ENCODE data around the gene R3HDM1.

Gene R3HDM1

GRCh38 chr2:135674453-135674852, 143.2 kb downstream of the R3HDM1 start:
- TF ChIP-seq CTCF (IDR thresholded peaks at IDR 0.05; ENCODE audit: low read depth, low read length, missing control alignments): no peak
- DNase-seq (ENCODE audit: low read depth): no peak
- H3K4me3 ChIP-seq (ENCODE audit: low read depth, low read length): no peak overlapping the region

DNA sequence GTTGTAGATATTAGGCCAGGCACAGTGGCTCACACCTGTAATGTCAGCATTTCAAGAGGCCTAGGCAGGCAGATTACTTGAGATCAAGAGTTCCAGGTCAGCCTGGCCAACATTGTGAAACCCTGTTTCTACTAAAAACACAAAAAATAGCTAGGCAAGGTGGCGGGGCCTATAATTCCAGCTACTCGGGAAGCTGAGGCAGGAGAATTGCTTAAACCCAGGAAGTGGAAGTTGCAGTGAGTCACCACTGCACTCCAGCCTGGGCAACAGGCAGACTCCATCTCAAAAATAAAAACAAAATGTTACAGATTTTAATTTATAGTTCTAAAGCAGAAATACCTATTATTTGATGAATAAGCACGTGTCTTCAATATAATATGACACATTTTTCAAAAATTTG, 144.7 kb downstream of the R3HDM1 start:
- TF ChIP-seq CTCF (IDR thresholded peaks at IDR 0.05; ENCODE audit: low read depth, low read length, missing control alignments): no peak
- DNase-seq (ENCODE audit: low read depth): no peak
- no peak overlapping the region for H3K4me3 ChIP-seq (ENCODE audit: low read depth, low read length)

DNA sequence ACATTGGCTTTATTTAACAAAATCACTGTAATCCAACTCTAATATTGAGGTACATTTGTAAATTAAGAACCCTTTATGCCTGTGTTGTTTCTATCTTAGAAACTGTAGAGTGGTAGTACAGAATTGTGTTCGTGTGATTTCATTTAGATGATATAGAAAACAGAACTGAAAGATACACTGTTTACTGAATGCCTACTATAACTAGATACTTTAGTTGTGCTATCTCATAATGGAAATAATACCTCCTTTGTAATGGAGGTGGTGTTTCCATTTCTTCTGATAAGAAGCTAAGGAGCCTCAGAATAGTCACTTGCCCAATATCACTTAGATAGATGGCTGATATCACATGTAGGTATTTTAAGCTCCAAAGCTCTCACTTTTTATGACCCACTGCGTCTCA, 147.8 kb downstream of the R3HDM1 start:
- TF ChIP-seq CTCF (IDR thresholded peaks at IDR 0.05; ENCODE audit: low read depth, low read length, missing control alignments): no peak
- no peak for DNase-seq (ENCODE audit: low read depth)
- H3K4me3 ChIP-seq (ENCODE audit: low read depth, low read length): no peak overlapping the region

DNA sequence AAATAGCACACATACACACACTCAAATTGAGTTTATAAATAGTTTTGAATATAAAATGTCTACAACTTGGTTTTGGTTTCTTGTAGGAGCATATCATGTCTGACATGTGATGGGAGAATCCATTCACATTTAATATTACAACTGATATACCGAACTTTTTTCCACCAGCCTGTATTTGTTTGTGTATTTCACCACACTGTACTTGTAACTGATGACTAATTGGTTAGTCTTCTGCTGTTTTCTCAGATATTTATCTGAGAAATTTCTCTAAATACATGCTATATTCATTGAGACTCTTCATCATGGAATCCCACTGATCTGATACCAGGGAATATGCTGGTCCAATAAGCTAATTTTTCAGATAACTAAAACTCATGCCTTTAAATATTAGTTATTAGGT, 154.1 kb downstream of the R3HDM1 start:
- H3K4me3 ChIP-seq (ENCODE audit: low read depth, low read length): no peak overlapping the region
- no peak for TF ChIP-seq CTCF (IDR thresholded peaks at IDR 0.05; ENCODE audit: low read depth, low read length, missing control alignments)
- no peak for DNase-seq (ENCODE audit: low read depth)

DNA sequence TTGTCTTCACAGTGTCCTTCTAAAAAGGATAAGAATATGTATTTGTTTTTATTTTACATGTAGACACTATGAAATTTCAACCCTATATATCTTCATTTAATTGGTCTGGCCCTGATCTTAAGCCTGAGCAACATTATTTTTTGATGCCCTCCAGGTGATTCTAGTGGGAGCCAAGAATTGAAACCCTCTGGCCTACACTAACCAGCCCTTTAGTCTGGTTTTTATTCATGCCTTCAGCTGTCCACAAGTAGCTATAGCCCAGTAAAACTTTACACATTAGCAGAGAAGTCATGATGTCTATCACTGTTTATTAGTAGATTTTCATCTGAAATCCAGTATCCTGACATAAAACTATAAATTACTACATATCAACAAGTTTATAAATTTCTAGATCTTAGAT, 157.7 kb downstream of the R3HDM1 start:
- TF ChIP-seq CTCF (IDR thresholded peaks at IDR 0.05; ENCODE audit: low read depth, low read length, missing control alignments): no peak
- H3K4me3 ChIP-seq (ENCODE audit: low read depth, low read length): no peak overlapping the region
- DNase-seq (ENCODE audit: low read depth): no peak

- no peak for DNase-seq (ENCODE audit: low read depth)
- H3K4me3 ChIP-seq (ENCODE audit: low read depth, low read length): no peak overlapping the region
- no peak for TF ChIP-seq CTCF (IDR thresholded peaks at IDR 0.05; ENCODE audit: low read depth, low read length, missing control alignments)
Measured at GRCh38 chr2:135689679-135690078, 158.4 kb downstream of the R3HDM1 start.

- DNase-seq (ENCODE audit: low read depth): no peak
- no peak overlapping the region for H3K4me3 ChIP-seq (ENCODE audit: low read depth, low read length)
- TF ChIP-seq CTCF (IDR thresholded peaks at IDR 0.05; ENCODE audit: low read depth, low read length, missing control alignments): no peak
Measured at GRCh38 chr2:135694711-135695110, 163.4 kb downstream of the R3HDM1 start.
